GM12878 (cell line): ENCODE results near the gene RCC1.

Experiments
- BCL11A ChIP-seq: IDR thresholded peaks from 2 replicates; pipeline ENCODE4 v1.6.1; 2011; ENCODE audit warnings: low read depth, low read length
- BCLAF1 ChIP-seq: fragments of 450-650 bp; IDR thresholded peaks from 2 replicates; pipeline ENCODE4 v1.6.1; 2017; ENCODE audit warnings: antibody characterized with exemption, mild to moderate bottlenecking, moderate library complexity
- CBFB ChIP-seq: IDR thresholded peaks from 2 replicates; pipeline ENCODE4 v1.6.1; 2016; ENCODE audit warnings: antibody characterized with exemption, low read depth
- CHD1 ChIP-seq: IDR thresholded peaks from 2 replicates; pipeline ENCODE4 v1.6.1; 2012; ENCODE audit warnings: low read depth, low read length, improper control_type of control experiment
- CREB1 ChIP-seq: IDR thresholded peaks from 2 replicates; pipeline ENCODE4 v1.6.1; 2012; ENCODE audit warnings: low read depth, mild to moderate bottlenecking, inconsistent platforms
- CREM ChIP-seq: IDR thresholded peaks from 2 replicates; pipeline ENCODE4 v1.6.1; 2014; ENCODE audit warnings: antibody characterized with exemption, low read depth
- CTCF ChIP-seq, 3 experiments: IDR thresholded peaks in 2 of 3; conservative IDR thresholded peaks in 1 of 3; 2 replicates each; pipeline ENCODE4 v1.5.1; 2011; ENCODE audit warnings: low read depth in 3 of 3, low read length in 3 of 3, mild to moderate bottlenecking in 3 of 3, control low read depth in 2 of 3, moderate library complexity in 2 of 3, inconsistent platforms in 1 of 3, mixed read lengths in 1 of 3; ENCODE audit not compliant: control insufficient read depth in 2 of 3, insufficient read depth in 1 of 3; ENCODE audit errors: extremely low read depth in 1 of 3
- GABPA ChIP-seq: IDR thresholded peaks from 2 replicates; pipeline ENCODE4 v1.6.1; 2014; ENCODE audit warnings: antibody characterized with exemption, low read depth, mild to moderate bottlenecking, inconsistent platforms
- KDM1A ChIP-seq: fragments of 200-600 bp; sonication (generic); IDR thresholded peaks from 2 replicates; pipeline ENCODE4 v1.6.1; 2016; ENCODE audit warnings: borderline replicate concordance
- MTA2 ChIP-seq: fragments of 450-650 bp; IDR thresholded peaks from 2 replicates; pipeline ENCODE4 v1.6.1; 2016; ENCODE audit warnings: low read depth, mild to moderate bottlenecking, moderate library complexity
- POLR2A ChIP-seq: IDR thresholded peaks from 2 replicates; pipeline ENCODE4 v1.6.1; 2011; ENCODE audit warnings: low read depth, mild to moderate bottlenecking, low read length
- USF1 ChIP-seq: IDR thresholded peaks from 2 replicates; pipeline ENCODE4 v1.6.1; 2011; ENCODE audit warnings: borderline replicate concordance, low read depth, mild to moderate bottlenecking, moderate library complexity, mixed read lengths, low read length; ENCODE audit not compliant: insufficient read depth; ENCODE audit errors: extremely low read length
- ZBTB11 ChIP-seq: fragments of 450-650 bp; formaldehyde crosslinking; IDR thresholded peaks from 2 replicates; pipeline ENCODE4 v1.5.0; 2022; ENCODE audit warnings: mild to moderate bottlenecking, missing genetic modification characterization
- ZSCAN29 ChIP-seq: fragments of 450-650 bp; IDR thresholded peaks from 2 replicates; pipeline ENCODE4 v1.6.1; 2017; ENCODE audit warnings: mild to moderate bottlenecking, moderate library complexity

- no peak for TF ChIP-seq CHD1
- TF ChIP-seq MTA2 = no peak
- TF ChIP-seq KDM1A = no peak
- no peak for TF ChIP-seq ZSCAN29
- no peak for TF ChIP-seq GABPA
- TF ChIP-seq POLR2A = no peak
- TF ChIP-seq BCLAF1 = no peak
- TF ChIP-seq ZBTB11 (CRISPR knock-in tag) = no peak
- no peak for TF ChIP-seq CTCF (IDR thresholded peaks at IDR 0.05 in 2 of 3, conservative IDR thresholded peaks at IDR 0.05 in 1 of 3; ENCODE audit: control insufficient read depth in 2 of 3, extremely low read depth in 1 of 3, insufficient read depth in 1 of 3, low read depth in 3 of 3, low read length in 3 of 3)
- TF ChIP-seq CREM = no peak
- TF ChIP-seq CBFB = no peak
- TF ChIP-seq USF1 = no peak
- no peak for TF ChIP-seq BCL11A
- TF ChIP-seq CREB1 = no peak
Observed at GRCh38 chr1:28458237-28459228, 47.3 kb upstream of the RCC1 start.
